ACHN (cell line): ENCODE measurements around the gene CELF4.

ENCODE experiments used
- DNase-seq: peaks from one replicate; pipeline ENCODE4 v3.0.0-alpha.2; 2015
- in situ Hi-C: cut with HindIII; loops from 2 replicates; pipeline ENCODE4 v1.10.0; 2017; ENCODE audit warnings: low sequenced_read_pairs, low pct_ligation_motif_present, low pct_unique_long_range_greater_than_20kb

CELF4 gene

DNA sequence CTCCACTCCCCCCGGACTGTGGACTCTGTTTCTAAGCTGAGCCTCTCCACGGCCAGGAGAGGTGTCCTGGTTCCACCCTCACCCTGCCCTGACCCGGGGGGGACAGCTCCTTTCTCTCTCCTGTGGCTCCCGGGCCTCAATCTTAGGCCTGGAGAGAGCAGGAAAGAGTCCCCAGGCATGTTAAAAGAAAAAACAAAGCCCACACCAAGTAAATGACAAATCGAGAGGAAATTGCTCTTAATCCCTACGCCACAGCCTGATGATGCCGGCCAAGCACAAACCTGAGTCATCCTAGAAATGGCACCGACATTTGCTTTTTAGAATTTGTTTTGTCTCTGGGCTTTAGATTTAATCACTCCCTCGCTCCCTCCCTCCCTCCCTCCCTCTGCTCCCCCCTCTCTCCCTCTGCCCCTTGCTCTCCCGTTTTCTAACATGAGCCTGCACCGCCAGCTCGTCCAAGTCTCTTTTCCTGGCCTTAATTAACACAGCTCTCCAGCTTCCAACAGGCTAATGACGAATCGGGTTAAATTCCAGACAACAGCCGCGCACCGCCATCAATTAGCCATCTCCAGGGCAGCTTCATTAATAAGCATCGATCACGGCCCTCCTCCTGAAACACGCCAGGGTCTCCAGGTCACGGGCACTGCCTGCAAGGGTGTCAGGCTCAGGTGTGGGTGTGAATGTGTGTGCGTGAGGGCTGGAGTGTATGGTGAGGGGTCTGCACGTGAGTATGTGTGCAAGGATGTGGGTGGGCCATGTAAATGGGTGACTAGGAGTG is 230.8 kb downstream of the CELF4 start:
- no peak for DNase-seq
- in situ Hi-C loops, result no loop called here

GRCh38 chr18:37332628-37333420 is 232.8 kb downstream of the CELF4 start:
- in situ Hi-C loops, result no loop called here
- no peak for DNase-seq

GRCh38 chr18:37332219-37332618 is 233.4 kb downstream of the CELF4 start:
- in situ Hi-C loops, result no loop called here
- DNase-seq, result no peak

GRCh38 chr18:37330173-37330572 is 235.4 kb downstream of the CELF4 start:
- in situ Hi-C loops, result no loop called here
- no peak for DNase-seq

- DNase-seq, result no peak
- in situ Hi-C loops, result no loop called here
These were observed 236.5 kb downstream of the CELF4 start for GRCh38 chr18:37328946-37329719.

DNA sequence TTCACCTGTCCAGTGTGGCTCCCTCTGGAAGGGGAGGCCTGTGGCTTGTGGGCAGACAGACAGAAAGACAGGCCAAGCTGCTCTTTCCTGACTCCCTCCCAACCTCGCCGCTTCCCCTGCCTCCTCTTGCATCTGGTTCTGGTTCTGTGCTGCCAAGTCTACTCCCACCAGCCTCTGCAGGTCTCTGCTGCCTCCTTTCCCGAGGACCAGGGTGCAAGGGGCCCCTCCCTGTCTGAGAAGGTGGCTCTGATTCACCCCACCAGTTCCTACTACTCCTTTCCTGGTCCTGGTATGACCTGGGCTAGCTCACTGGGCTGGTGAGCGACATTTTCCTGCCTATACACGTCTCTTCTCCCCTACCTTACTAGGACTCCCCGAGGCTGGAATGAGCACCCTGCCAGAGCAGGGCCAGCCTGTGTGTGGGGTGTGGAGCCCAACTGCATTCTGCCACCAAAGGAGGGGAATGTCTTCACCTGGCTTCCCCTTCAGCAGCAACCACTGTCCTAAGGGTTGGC is 238.5 kb downstream of the CELF4 start:
- DNase-seq, result no peak
- in situ Hi-C loops, result no loop called here

DNA sequence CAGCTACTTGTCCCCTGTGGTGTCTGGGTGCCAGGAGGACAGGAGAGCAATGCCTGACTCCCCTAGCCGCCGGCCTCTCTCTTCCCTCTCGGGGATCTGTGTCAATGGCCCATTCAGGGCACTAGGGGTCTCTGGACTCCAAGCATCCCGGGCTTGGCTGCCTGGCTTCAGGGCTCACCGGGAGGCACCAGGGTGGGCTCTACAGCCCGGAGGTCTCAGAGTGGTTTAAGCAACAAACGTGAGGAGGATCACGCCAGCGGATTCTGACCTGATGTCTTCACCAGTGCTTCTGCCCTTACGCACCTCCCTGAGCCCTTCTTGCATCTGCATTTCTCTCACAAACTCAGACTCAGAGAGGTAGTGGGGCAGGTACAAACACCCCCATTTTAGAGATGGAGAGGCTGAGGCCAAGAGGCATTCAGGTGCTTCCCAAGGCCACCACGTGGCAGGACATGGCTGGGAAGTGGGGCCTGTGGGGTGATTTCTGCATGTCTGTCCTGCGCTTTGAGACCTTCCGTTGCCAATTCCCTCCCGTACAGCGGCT is 243.0 kb downstream of the CELF4 start:
- no peak for DNase-seq

GRCh38 chr18:37321582-37322491 is 243.8 kb downstream of the CELF4 start:
- in situ Hi-C loops, result no loop called here

More for the DNA sequence above, 243.0 kb downstream of the CELF4 start:
- in situ Hi-C loops, result no loop called here

GRCh38 chr18:37320317-37320716 is 245.3 kb downstream of the CELF4 start:
- no peak for DNase-seq
- in situ Hi-C loops, result no loop called here

More at GRCh38 chr18:37321582-37322491, 243.8 kb downstream of the CELF4 start:
- DNase-seq, result no peak

- in situ Hi-C loops, result no loop called here
- no peak for DNase-seq
These were observed 246.9 kb downstream of the CELF4 start for GRCh38 chr18:37318360-37319355.

- in situ Hi-C loops, result no loop called here
- DNase-seq, result no peak
These were observed 248.1 kb downstream of the CELF4 start for GRCh38 chr18:37317486-37317885.

DNA sequence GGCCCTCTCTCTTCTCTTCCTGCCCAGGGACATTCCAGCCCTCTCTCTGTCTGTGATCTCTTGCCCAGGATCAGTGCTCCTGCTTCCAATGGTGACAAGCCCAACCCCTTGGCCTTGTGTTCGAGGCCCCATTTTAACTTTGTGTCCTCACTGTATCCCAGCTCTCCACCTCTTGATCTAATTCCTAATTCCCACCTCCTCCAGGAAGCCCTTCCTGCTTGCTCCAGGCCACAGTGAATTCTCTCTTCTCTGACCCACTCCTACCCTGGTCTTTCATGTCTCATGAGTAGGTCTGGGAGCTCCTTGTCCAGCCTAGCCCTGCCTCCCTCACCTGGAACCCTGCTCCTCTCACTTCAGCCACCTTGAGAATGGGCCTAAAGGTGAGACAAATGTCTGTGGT is 249.1 kb downstream of the CELF4 start:
- in situ Hi-C loops, result no loop called here
- DNase-seq, result no peak

DNA sequence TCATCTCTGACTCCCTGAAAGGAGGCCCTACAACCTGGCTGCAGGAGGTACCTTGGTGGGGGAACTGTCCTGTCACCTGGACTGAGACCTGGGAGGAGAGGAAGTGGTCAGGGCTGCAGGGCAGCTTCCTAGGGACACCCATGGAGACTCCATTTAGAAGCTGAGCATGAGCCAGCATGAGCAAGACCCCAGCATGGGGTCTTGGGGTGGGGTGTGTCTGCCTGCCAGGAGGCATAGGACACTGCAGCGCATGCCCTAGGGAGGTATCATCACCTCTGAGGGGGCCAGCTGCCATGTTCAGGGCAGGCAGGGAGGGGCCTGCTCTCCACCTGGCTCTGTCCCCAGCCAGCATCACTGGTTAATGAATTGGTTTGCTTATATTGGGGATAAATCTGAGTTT is 249.7 kb downstream of the CELF4 start:
- no peak for DNase-seq
- in situ Hi-C loops, result no loop called here

GRCh38 chr18:37314534-37314933 is 251.1 kb downstream of the CELF4 start:
- in situ Hi-C loops, result no loop called here
- DNase-seq, result no peak

DNA sequence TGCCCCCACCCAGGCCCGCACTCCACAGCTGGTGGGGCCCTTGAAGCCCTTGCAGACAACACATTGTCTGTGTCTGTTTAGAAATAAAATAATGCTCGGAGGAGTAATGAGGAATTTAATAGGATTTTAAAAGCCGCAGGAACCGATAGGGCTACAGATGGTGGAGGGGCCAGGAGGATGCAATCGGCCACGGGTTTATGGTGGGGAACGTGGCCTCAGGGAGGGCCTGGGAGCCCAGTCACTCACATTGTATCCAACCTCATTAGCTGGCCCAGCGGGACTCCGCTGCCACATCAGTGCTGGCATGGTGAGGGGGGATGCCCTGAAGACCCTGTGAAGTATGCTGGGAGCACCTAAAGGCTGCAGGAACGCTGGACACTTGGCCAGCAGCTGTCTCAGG is 252.0 kb downstream of the CELF4 start:
- no peak for DNase-seq
- in situ Hi-C loops, result no loop called here

DNA sequence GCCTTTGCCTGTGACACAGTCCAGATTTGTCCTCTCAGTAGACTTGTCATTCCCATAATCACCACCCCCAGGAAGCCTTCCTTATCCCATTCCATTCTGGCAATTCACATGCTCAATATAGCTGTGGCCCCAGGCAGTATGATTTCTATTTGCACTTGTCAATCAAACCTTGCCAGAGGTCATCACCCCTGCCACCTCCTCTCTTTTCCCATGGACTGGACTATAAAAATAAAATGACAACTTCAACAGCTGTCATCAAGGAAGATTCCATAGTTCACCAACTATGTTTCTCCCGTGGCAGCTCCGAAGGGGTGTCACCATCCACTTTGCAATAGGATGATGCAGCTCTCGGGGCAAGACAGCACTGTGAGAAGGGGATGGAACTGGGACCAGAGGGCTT is 255.7 kb downstream of the CELF4 start:
- no peak for DNase-seq
- in situ Hi-C loops, result no loop called here

DNA sequence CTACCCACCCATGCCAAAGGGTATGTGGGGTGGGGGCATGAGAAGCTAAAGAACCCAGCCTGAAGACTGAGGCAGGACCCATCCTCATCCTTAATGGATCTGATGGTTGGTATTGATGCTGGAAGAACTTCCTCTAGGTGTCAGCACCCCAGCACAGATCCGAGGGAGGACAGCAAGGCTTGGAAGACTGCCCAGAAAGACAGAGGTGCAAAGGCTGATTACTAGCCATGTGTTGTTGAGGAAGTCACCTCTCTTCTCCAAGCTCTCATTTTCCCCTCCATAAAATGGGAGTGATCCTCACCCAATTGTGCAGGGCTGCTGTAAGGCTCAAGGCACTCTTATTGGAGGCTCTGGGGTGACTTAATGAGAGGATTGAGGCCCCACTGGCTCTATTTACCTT is 256.5 kb downstream of the CELF4 start:
- DNase-seq, result peak; percentile 3
- in situ Hi-C loops, result no loop called here
